Coronary artery (tissue), 2 donors: ENCODE results near the gene CARMIL3.
A peak's percentile ranks its signal among the peaks of the same experiment; 100 is the strongest.

ENCODE experiments used
- DNase-seq: peaks from one replicate; pipeline ENCODE4 v3.0.0-alpha.2; 2017; ENCODE audit warnings: low spot score
- H3K27ac ChIP-seq, 2 donors: fragments of 200-600 bp; sonication (generic); one replicate each; pipeline ENCODE4 v1.5.1; 2016 to 2019
- H3K4me3 ChIP-seq: fragments of 200-600 bp; sonication (generic); 2 replicates; pipeline ENCODE4 v1.5.1; 2016; ENCODE audit warnings: mild to moderate bottlenecking, moderate library complexity
- CTCF ChIP-seq: fragments of 200-600 bp; sonication (generic); IDR thresholded peaks from one replicate; pipeline ENCODE4 v1.5.1; 2019; ENCODE audit warnings: antibody characterized with exemption

CARMIL3 gene

GRCh38 chr14:24080888-24081738 is 29.3 kb downstream of the CARMIL3 start:
- no peak overlapping the region for H3K27ac ChIP-seq
- no peak for TF ChIP-seq CTCF
- no peak for DNase-seq
- peak overlapping the region; percentile 71 for H3K4me3 ChIP-seq

- no peak overlapping the region for H3K27ac ChIP-seq
Measured at GRCh38 chr14:24081739-24082211, 30.0 kb downstream of the CARMIL3 start.

GRCh38 chr14:24082411-24083080 is 30.7 kb downstream of the CARMIL3 start:
- no peak overlapping the region for H3K4me3 ChIP-seq
- no peak for TF ChIP-seq CTCF
- DNase-seq = no peak
- no peak overlapping the region for H3K27ac ChIP-seq

More at GRCh38 chr14:24081739-24082211, 30.0 kb downstream of the CARMIL3 start:
- H3K4me3 ChIP-seq = peak overlapping the region; percentile 71
- DNase-seq = no peak
- no peak for TF ChIP-seq CTCF

DNA sequence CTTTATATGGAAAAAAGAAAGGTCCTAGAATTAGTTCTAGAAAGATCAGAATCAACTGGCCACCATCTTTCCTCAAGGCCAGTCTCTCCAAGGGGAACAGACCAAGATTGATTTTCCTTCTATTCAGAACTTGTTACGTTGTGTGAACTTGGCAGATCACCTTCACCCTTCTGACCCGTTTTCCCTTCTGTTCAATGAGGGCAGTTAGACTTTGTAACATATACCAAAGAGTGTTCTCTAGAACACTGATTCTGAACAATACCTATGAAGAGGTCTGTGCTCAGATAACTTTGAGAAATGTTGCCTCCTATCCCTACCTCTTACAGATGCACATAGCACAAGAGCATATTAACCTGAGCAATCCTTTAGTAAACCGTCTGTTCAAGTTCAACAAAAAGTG is 31.7 kb downstream of the CARMIL3 start:
- no peak for DNase-seq
- H3K4me3 ChIP-seq = no peak overlapping the region
- H3K27ac ChIP-seq = no peak overlapping the region
- TF ChIP-seq CTCF = no peak

DNA sequence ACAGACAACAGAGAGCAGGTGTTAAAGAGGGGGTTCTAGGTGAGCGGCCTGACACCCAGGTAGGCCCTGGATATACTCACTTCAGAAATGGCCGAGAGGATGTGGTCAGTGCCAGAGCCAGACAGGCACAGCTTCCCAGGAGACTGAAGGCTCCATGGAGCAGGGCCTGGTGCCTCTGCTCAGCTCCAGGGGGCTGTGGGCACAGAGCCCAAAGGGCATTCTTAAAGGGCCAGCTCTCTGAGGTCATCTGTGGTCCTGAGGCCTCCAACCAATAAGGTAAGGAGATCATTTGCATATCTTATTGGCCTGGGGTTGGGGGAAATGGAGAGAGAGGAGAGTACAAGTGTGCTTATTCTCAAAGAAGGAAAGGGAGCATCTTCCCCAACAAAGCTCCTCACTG is 32.6 kb downstream of the CARMIL3 start:
- DNase-seq = no peak
- H3K4me3 ChIP-seq = no peak overlapping the region
- no peak overlapping the region for H3K27ac ChIP-seq
- no peak for TF ChIP-seq CTCF

DNA sequence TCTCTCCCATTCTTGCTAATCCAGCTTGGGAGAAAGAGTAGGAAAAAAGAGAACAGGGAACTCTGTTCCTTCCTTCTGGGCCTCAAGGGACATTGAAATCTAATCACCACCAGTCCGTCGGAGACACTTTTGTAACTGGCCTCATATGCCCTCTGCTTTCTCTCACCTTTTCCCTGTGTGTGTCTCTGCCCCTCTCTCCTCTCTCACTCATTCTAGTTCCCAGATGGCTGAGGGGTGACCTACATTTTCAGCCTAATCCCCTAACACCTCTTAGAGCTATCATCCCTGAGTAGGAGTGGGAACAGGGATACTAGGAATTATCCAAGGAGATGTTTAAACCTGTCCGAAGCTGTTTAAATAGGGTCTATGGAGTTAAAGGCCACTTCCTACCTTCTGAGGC is 33.4 kb downstream of the CARMIL3 start:
- Histone ChIP-seq H3K4me3 (no peak overlapping the region), H3K27ac (no peak overlapping the region)
- DNase-seq = no peak
- no peak for TF ChIP-seq CTCF
